GM12878 (cell line): ENCODE results near the gene LRRFIP2. TPM values are rescaled to one million over a fixed set of nuclear protein-coding genes. Genes with fewer than 3 reads are reported as not detected.

Source experiments
- ATAC-seq: fragments of 200-7000 bp; cut with Tn5 transposase; 3 replicates; pipeline ENCODE4 v1.9.1; 2020; ENCODE audit warnings: mild to moderate bottlenecking, moderate library complexity
- BruUV-seq: library from RNA; stranded (reverse); fragments of 400-500 nt; replicated peaks from 2 replicates; lab custom pipeline; 2021; lab: Mats Ljungman, UMichigan
- CTCF ChIA-PET: fragments of 300-600 bp; sonication (Branson Sonifier 250); formaldehyde crosslinking; extraction: SDS; loops from one replicate; lab custom pipeline; 2021; ENCODE audit warnings: inconsistent platforms; lab: Yijun Ruan, JAX
- POLR2A ChIA-PET: fragments of 350-600 bp; formaldehyde crosslinking; extraction: SDS; loops from one replicate; lab custom pipeline; 2021; ENCODE audit warnings: inconsistent platforms; lab: Charles Lee
- RAD21 ChIA-PET: fragments of 300-600 bp; sonication (Branson Sonifier 250); formaldehyde crosslinking; loops from one replicate; lab custom pipeline; 2023; ENCODE audit warnings: antibody characterized with exemption; ENCODE audit not compliant: unreplicated experiment; lab: Charles Lee
- SMC1A ChIA-PET: fragments of 300-600 bp; sonication (Branson Sonifier 250); formaldehyde crosslinking; loops from one replicate; lab custom pipeline; 2023; ENCODE audit not compliant: unreplicated experiment, uncharacterized antibody; lab: Charles Lee
- DNase-seq: peaks from one replicate; pipeline ENCODE4 v3.0.0-alpha.2; 2011; ENCODE audit warnings: low read depth, low spot score
- FAIRE-seq: peaks from 3 replicates; lab custom pipeline; 2011; peaks lifted over from hg19 to GRCh38; lab: Jason Lieb, UNC
- H2AFZ ChIP-seq: 2 replicates; pipeline ENCODE4 v1.6.0; 2011; ENCODE audit warnings: low read depth, low read length, control low read depth; ENCODE audit not compliant: control insufficient read depth
- H3K27ac ChIP-seq: 2 replicates; pipeline ENCODE4 v1.5.1; 2011; ENCODE audit warnings: control low read depth; ENCODE audit not compliant: control insufficient read depth, insufficient read depth
- H3K27me3 ChIP-seq, 2 experiments: replicated peaks in 1 of 2; 2 replicates each; pipeline versions ENCODE4 v1.6.0 to v1.6.1; 2011; ENCODE audit warnings: low read length in 1 of 2; ENCODE audit not compliant: control insufficient read depth in 2 of 2, insufficient read depth in 2 of 2
- H3K36me3 ChIP-seq, 2 experiments: 2 replicates each; pipeline ENCODE4 v1.5.1; 2011; ENCODE audit warnings: low read length in 1 of 2; ENCODE audit not compliant: control insufficient read depth in 2 of 2, insufficient read depth in 2 of 2
- H3K4me1 ChIP-seq: 2 replicates; pipeline ENCODE4 v1.6.1; 2011; ENCODE audit warnings: mild to moderate bottlenecking, low read length, moderate library complexity, mixed read lengths; ENCODE audit not compliant: control insufficient read depth, insufficient read depth
- H3K4me2 ChIP-seq: 2 replicates; pipeline ENCODE4 v1.6.0; 2011; ENCODE audit warnings: control low read depth; ENCODE audit not compliant: control insufficient read depth, insufficient read depth
- H3K4me3 ChIP-seq: fragments of 200-600 bp; sonication (generic); 2 replicates; pipeline ENCODE4 v1.5.1; 2016
- H3K79me2 ChIP-seq: 2 replicates; pipeline ENCODE4 v1.6.0; 2011; ENCODE audit warnings: low read length; ENCODE audit not compliant: control insufficient read depth, insufficient read depth
- H3K9ac ChIP-seq: 2 replicates; pipeline ENCODE4 v1.8.0; 2011; ENCODE audit warnings: low read length, control low read depth, mixed read lengths; ENCODE audit not compliant: control insufficient read depth, insufficient read depth
- H3K9me3 ChIP-seq: replicated peaks from 3 replicates; pipeline ENCODE4 v1.5.1; 2011; ENCODE audit warnings: mild to moderate bottlenecking, low read length; ENCODE audit not compliant: control insufficient read depth, insufficient read depth
- H4K20me1 ChIP-seq: 2 replicates; pipeline ENCODE4 v1.6.0; 2011; ENCODE audit not compliant: control insufficient read depth, insufficient read depth
- BACH1 ChIP-seq: fragments of 450-650 bp; IDR thresholded peaks from 2 replicates; pipeline ENCODE4 v1.6.1; 2017; ENCODE audit warnings: mild to moderate bottlenecking, borderline replicate concordance
- BHLHE40 ChIP-seq, 2 experiments: fragments of 450-650 bp in 1 of 2; IDR thresholded peaks; 2 replicates each; pipeline ENCODE4 v1.6.1; 2011 to 2017; ENCODE audit warnings: low read depth in 2 of 2, borderline replicate concordance in 1 of 2, improper control_type of control experiment in 1 of 2, low read length in 1 of 2, mild to moderate bottlenecking in 1 of 2
- CREM ChIP-seq: IDR thresholded peaks from 2 replicates; pipeline ENCODE4 v1.6.1; 2014; ENCODE audit warnings: antibody characterized with exemption, low read depth
- EGR1 ChIP-seq, 2 experiments: IDR thresholded peaks; 1 replicate in 1 of 2; 2 replicates in 1 of 2; pipeline ENCODE4 v1.6.1; 2011 to 2012; ENCODE audit warnings: low read depth in 2 of 2, low read length in 2 of 2, borderline replicate concordance in 1 of 2, mild to moderate bottlenecking in 1 of 2, moderate library complexity in 1 of 2
- IRF4 ChIP-seq: IDR thresholded peaks from 2 replicates; pipeline ENCODE4 v1.6.1; 2011; ENCODE audit warnings: low read depth, low read length
- LARP7 ChIP-seq: fragments of 450-650 bp; IDR thresholded peaks from 2 replicates; pipeline ENCODE4 v1.6.1; 2017; ENCODE audit warnings: mild to moderate bottlenecking
- SIN3A ChIP-seq: IDR thresholded peaks from 2 replicates; pipeline ENCODE4 v1.6.1; 2012; ENCODE audit warnings: low read depth, low read length, improper control_type of control experiment
- SMC3 ChIP-seq: IDR thresholded peaks from 2 replicates; pipeline ENCODE4 v1.6.1; 2011; ENCODE audit warnings: low read length, improper control_type of control experiment, borderline replicate concordance
- ZNF274 ChIP-seq: IDR thresholded peaks from one replicate; pipeline ENCODE4 v1.8.0; 2011; ENCODE audit not compliant: insufficient read length, insufficient read depth
- ZSCAN29 ChIP-seq: fragments of 450-650 bp; IDR thresholded peaks from 2 replicates; pipeline ENCODE4 v1.6.1; 2017; ENCODE audit warnings: mild to moderate bottlenecking, moderate library complexity
- WGBS: methylation state at CpG from one replicate; pipeline ENCODE4 v1.1.6; 2016; ENCODE audit warnings: low lambda C conversion rate; ENCODE audit not compliant: insufficient replicate concordance, insufficient coverage; ENCODE audit errors: missing lambda C conversion rate; 5-methylcytosine and 5-hydroxymethylcytosine counted together
- in situ Hi-C: fragments of 300-500 bp; cut with MboI; formaldehyde crosslinking; loops from 9 replicates; pipeline ENCODE4 v1.14.3; 2018; ENCODE audit warnings: mixed read lengths
- intact Hi-C: fragments of 100-400 bp; cut with micrococcal nuclease; formaldehyde crosslinking; loops from one replicate; pipeline ENCODE4 v1.14.2; 2022; ENCODE audit not compliant: unreplicated experiment
- polyA plus RNA-seq, 11 experiments: library from polyadenylated mRNA; depleted of rRNA in 4 of 11; unstranded in 6 of 11; stranded (reverse) in 5 of 11; fragments of >200 nt; fragmentation: Nextera tagmentation in 4 of 11; fragmentation: Illumina TruSeq in 1 of 11; extraction: Ambion mirVana in 4 of 11; extraction: Trizol in 1 of 11; gene quantifications; 1 replicate in 1 of 11; 2 replicates in 10 of 11; pipeline versions ENCODE4 v1.2.1 to v1.2.3, GENCODE V29; 2011 to 2016; ENCODE audit warnings: inconsistent platforms in 2 of 11, missing spikeins in 2 of 11, low read depth in 1 of 11
- total RNA-seq, 4 experiments: library from RNA; depleted of rRNA in 3 of 4; stranded (reverse); fragments of >200 nt in 3 of 4; fragmentation: Illumina TruSeq in 1 of 4; extraction: Trizol in 1 of 4; gene quantifications; 2 replicates each; pipeline versions ENCODE4 v1.2.1 to v1.2.3, GENCODE V29; 2013 to 2021
- TF ChIP-seq, protein P1 (sequence below): fragments of 150-350 bp; IDR thresholded peaks from 2 replicates; pipeline ENCODE4 v1.6.1; 2016; ENCODE audit warnings: low read depth, low read length
- TF ChIP-seq, protein P2 (sequence below): fragments of 450-650 bp; IDR thresholded peaks from 2 replicates; pipeline ENCODE4 v1.6.1; 2017; ENCODE audit warnings: borderline replicate concordance
- TF ChIP-seq, protein P3 (sequence below): IDR thresholded peaks from 2 replicates; pipeline ENCODE4 v1.6.1; 2012; ENCODE audit warnings: low read depth, low read length, improper control_type of control experiment
- TF ChIP-seq, protein P4 (sequence below): fragments of 450-650 bp; formaldehyde crosslinking; IDR thresholded peaks from 2 replicates; pipeline ENCODE4 v1.5.0; 2022; ENCODE audit warnings: mild to moderate bottlenecking, missing genetic modification characterization

Gene LRRFIP2
- total and polyA plus RNA-seq, 10 of the 15 experiments (the other 5 are each of a cell fraction or from before 2014, with no cell fraction given), result 9.7 to 46.9 (median 38.1) TPM

DNA sequence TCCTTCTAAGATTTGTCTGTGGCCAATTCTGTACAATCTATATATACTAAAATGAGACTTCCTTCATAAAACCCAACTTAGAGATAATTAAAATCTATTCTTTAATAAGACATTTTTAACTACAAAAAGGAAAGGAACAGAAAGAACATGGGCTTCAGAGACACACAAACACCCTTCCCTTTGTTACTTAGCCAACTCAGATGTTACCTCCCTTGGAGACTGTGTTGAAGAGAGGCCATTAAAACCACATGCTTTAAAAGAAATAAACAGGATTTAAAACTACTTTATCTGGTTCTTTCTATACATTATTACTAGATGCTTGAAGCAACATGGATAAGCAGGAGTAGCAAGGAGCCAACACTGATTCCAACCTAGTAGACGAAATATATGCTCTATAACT is 42.0 kb downstream of the LRRFIP2 start:
- Histone ChIP-seq H2AFZ (no peak overlapping the region), H3K27me3 (no peaks in the 10 kb centered on the region), H4K20me1 (no peaks in the 10 kb centered on the region), H3K79me2 (no peaks in the 10 kb centered on the region), H3K4me2 (no peak overlapping the region), H3K9ac (no peak overlapping the region), H3K4me3 (no peak overlapping the region), H3K36me3 (0 out of 4 replicates have a peak, but pooled peaks cover 0 to 3% of the 10 kb centered on the region in 2 experiments), H3K27ac (no peak overlapping the region), H3K4me1 (peaks cover 9% of the 10 kb centered on the region; the same call in 1 of the 2 replicates), H3K9me3 (no peaks in the 10 kb centered on the region)
- RAD21 ChIA-PET, result no interaction called here
- in situ Hi-C loops, result no loop called here
- 96% methylated on average over 1 of the region's 1 CpG for WGBS
- POLR2A ChIA-PET, result no interaction called here
- SMC1A ChIA-PET, result interaction anchor here (1.3 to 2.3 kb wide), 2 partner anchors 9 to 30 kb away, joined by 4 to 5 read pairs; no protein-coding TSS in a partner anchor
- BruUV-seq, result no TSS peak
- ATAC-seq, result no peak
- FAIRE-seq, result no peak
- intact Hi-C loops, result no loop called here
- CTCF ChIA-PET, result no interaction called here
- DNase-seq, result no peak
- TF ChIP-seq SIN3A, result no peak
- TF ChIP-seq, protein P1, sequence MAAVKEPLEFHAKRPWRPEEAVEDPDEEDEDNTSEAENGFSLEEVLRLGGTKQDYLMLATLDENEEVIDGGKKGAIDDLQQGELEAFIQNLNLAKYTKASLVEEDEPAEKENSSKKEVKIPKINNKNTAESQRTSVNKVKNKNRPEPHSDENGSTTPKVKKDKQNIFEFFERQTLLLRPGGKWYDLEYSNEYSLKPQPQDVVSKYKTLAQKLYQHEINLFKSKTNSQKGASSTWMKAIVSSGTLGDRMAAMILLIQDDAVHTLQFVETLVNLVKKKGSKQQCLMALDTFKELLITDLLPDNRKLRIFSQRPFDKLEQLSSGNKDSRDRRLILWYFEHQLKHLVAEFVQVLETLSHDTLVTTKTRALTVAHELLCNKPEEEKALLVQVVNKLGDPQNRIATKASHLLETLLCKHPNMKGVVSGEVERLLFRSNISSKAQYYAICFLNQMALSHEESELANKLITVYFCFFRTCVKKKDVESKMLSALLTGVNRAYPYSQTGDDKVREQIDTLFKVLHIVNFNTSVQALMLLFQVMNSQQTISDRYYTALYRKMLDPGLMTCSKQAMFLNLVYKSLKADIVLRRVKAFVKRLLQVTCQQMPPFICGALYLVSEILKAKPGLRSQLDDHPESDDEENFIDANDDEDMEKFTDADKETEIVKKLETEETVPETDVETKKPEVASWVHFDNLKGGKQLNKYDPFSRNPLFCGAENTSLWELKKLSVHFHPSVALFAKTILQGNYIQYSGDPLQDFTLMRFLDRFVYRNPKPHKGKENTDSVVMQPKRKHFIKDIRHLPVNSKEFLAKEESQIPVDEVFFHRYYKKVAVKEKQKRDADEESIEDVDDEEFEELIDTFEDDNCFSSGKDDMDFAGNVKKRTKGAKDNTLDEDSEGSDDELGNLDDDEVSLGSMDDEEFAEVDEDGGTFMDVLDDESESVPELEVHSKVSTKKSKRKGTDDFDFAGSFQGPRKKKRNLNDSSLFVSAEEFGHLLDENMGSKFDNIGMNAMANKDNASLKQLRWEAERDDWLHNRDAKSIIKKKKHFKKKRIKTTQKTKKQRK, result no peak
- no peak for TF ChIP-seq BACH1
- no peak for TF ChIP-seq EGR1 (IDR thresholded peaks at IDR 0.05; ENCODE audit: borderline replicate concordance in 1 of 2, low read depth in 2 of 2, low read length in 2 of 2)
- TF ChIP-seq IRF4, result no peak
- TF ChIP-seq LARP7, result no peak
- no peak for TF ChIP-seq SMC3
- no peak for TF ChIP-seq ZNF274
- TF ChIP-seq, protein P2, sequence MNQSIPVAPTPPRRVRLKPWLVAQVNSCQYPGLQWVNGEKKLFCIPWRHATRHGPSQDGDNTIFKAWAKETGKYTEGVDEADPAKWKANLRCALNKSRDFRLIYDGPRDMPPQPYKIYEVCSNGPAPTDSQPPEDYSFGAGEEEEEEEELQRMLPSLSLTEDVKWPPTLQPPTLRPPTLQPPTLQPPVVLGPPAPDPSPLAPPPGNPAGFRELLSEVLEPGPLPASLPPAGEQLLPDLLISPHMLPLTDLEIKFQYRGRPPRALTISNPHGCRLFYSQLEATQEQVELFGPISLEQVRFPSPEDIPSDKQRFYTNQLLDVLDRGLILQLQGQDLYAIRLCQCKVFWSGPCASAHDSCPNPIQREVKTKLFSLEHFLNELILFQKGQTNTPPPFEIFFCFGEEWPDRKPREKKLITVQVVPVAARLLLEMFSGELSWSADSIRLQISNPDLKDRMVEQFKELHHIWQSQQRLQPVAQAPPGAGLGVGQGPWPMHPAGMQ, result no peak
- no peak for TF ChIP-seq BHLHE40 (IDR thresholded peaks at IDR 0.05; ENCODE audit: borderline replicate concordance in 1 of 2, low read depth in 2 of 2, low read length in 1 of 2)
- TF ChIP-seq, protein P3, sequence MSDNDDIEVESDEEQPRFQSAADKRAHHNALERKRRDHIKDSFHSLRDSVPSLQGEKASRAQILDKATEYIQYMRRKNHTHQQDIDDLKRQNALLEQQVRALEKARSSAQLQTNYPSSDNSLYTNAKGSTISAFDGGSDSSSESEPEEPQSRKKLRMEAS, result no peak
- TF ChIP-seq ZSCAN29, result no peak
- TF ChIP-seq CREM, result no peak
- TF ChIP-seq, protein P4, sequence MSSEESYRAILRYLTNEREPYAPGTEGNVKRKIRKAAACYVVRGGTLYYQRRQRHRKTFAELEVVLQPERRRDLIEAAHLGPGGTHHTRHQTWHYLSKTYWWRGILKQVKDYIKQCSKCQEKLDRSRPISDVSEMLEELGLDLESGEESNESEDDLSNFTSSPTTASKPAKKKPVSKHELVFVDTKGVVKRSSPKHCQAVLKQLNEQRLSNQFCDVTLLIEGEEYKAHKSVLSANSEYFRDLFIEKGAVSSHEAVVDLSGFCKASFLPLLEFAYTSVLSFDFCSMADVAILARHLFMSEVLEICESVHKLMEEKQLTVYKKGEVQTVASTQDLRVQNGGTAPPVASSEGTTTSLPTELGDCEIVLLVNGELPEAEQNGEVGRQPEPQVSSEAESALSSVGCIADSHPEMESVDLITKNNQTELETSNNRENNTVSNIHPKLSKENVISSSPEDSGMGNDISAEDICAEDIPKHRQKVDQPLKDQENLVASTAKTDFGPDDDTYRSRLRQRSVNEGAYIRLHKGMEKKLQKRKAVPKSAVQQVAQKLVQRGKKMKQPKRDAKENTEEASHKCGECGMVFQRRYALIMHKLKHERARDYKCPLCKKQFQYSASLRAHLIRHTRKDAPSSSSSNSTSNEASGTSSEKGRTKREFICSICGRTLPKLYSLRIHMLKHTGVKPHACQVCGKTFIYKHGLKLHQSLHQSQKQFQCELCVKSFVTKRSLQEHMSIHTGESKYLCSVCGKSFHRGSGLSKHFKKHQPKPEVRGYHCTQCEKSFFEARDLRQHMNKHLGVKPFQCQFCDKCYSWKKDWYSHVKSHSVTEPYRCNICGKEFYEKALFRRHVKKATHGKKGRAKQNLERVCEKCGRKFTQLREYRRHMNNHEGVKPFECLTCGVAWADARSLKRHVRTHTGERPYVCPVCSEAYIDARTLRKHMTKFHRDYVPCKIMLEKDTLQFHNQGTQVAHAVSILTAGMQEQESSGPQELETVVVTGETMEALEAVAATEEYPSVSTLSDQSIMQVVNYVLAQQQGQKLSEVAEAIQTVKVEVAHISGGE (CRISPR knock-in tag), result no peak
